Lower leg skin (tissue), 4 donors: ENCODE measurements around the gene XAB2. TPM values are rescaled to one million over a fixed set of nuclear protein-coding genes. Genes with fewer than 3 reads are reported as not detected.

Source experiments
- DNase-seq, 2 donors: peaks; one replicate each; pipeline ENCODE4 v3.0.0-alpha.2; 2019; ENCODE audit warnings: low spot score in 2 of 2
- H3K4me3 ChIP-seq: fragments of 200-600 bp; sonication (generic); 2 replicates; pipeline ENCODE4 v1.5.1; 2017; ENCODE audit warnings: mild to moderate bottlenecking, low read depth; ENCODE audit not compliant: poor library complexity, severe bottlenecking
- POLR2A ChIP-seq, 2 donors: fragments of 450-650 bp; IDR thresholded peaks; one replicate each; pipeline ENCODE4 v1.6.1; 2016 to 2017; ENCODE audit warnings: antibody characterized with exemption in 2 of 2, mild to moderate bottlenecking in 1 of 2, moderate library complexity in 1 of 2
- WGBS, 2 donors: methylation state at CpG; one replicate each; pipeline ENCODE4 v1.1.5; 2018; 5-methylcytosine and 5-hydroxymethylcytosine counted together
- intact Hi-C: fragments of 100-400 bp; cut with DNase I; formaldehyde crosslinking; loops from one replicate; pipeline ENCODE4 v1.15.0; 2023; ENCODE audit warnings: low total_unique reads
- total RNA-seq, 4 donors: library from RNA; depleted of rRNA; stranded (reverse); fragments of >200 nt; gene quantifications; one replicate each; pipeline ENCODE4 v1.1.0, GENCODE V29; 2016
- TF ChIP-seq, protein P1 (sequence below), 3 donors: fragments of 450-650 bp; IDR thresholded peaks; one replicate each; pipeline ENCODE4 v1.5.1; 2016; ENCODE audit warnings: antibody characterized with exemption in 3 of 3, mild to moderate bottlenecking in 3 of 3, moderate library complexity in 2 of 3

Gene XAB2
- 10 to 100 TPM; 55.9 to 99.1 (median 67.7) TPM for total RNA-seq

- 1% methylated on average over 40 of the region's 40 CpGs for WGBS, 2 donors
- intact Hi-C loops, result no loop called here
- peak in 1 of 2 donors; percentile 25 for TF ChIP-seq POLR2A (IDR thresholded peaks at IDR 0.05)
- TF ChIP-seq, protein P1, sequence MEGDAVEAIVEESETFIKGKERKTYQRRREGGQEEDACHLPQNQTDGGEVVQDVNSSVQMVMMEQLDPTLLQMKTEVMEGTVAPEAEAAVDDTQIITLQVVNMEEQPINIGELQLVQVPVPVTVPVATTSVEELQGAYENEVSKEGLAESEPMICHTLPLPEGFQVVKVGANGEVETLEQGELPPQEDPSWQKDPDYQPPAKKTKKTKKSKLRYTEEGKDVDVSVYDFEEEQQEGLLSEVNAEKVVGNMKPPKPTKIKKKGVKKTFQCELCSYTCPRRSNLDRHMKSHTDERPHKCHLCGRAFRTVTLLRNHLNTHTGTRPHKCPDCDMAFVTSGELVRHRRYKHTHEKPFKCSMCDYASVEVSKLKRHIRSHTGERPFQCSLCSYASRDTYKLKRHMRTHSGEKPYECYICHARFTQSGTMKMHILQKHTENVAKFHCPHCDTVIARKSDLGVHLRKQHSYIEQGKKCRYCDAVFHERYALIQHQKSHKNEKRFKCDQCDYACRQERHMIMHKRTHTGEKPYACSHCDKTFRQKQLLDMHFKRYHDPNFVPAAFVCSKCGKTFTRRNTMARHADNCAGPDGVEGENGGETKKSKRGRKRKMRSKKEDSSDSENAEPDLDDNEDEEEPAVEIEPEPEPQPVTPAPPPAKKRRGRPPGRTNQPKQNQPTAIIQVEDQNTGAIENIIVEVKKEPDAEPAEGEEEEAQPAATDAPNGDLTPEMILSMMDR (IDR thresholded peaks at IDR 0.05), result no peak
- peak within 1 kb of the TSS; percentile 99 for H3K4me3 ChIP-seq
- peak; percentile 98 to 99 for DNase-seq
Observed at GRCh38 chr19:7629347-7630054, at the start of gene XAB2, which contains the start of gene PET100. Gene XAB2 (minus strand): TSS chr19:7629545. CDS start chr19:7629527, 18 bp downstream. Gene PET100 (plus strand): TSS chr19:7629793. CDS start chr19:7629834, 41 bp downstream.

DNA sequence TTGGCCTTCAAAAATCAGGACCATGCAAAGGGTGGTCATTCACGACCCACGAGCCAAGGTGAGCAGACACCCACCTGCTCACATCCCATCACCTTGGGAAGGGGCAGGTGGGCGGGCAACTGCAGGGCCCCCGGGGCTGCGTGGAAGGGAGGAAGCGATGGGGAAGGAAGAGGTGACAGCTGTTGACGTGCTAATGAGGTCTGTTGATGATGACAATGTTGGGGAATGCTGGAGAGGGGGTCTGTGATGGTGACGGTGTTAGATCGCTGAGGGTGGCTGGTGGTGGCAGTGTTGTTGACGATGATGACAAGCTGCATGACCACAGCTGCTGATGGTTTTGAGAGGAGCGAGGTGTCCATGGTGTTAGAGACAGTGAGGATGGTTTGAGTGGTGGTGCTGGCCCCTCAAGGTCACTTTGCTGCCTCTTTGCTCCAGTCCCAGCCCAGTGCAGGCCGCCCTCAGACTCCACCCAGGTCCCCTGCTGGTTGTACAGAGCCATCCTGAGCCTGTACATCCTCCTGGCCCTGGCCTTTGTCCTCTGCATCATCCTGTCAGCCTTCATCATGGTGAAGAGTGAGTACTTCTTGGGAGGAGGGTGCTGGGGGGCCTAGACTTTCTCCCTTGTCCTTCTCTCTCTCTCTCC, 48.4 kb upstream of the XAB2 start:
- intact Hi-C loops, result no loop called here
- TF ChIP-seq, protein P1 (IDR thresholded peaks at IDR 0.05), result no peak
- no peak for TF ChIP-seq POLR2A (IDR thresholded peaks at IDR 0.05)
- DNase-seq, result no peak
- 55 to 56% methylated on average over 12 of the region's 12 CpGs for WGBS, 2 donors
- H3K4me3 ChIP-seq, result no peak overlapping the region

GRCh38 chr19:7676854-7677253, 47.5 kb upstream of the XAB2 start, which contains the start of gene MCEMP1:
Gene MCEMP1 (plus strand): TSS chr19:7677090. CDS start chr19:7677121, 31 bp downstream.
- WGBS, 2 donors, result 34 to 35% methylated on average over 10 of the region's 10 CpGs
- peak in 1 of 2 donors; percentile 88 for DNase-seq
- H3K4me3 ChIP-seq, result no peak within 1 kb of the TSS
- intact Hi-C loops, result no loop called here
- TF ChIP-seq, protein P1 (IDR thresholded peaks at IDR 0.05), result no peak
- TF ChIP-seq POLR2A (IDR thresholded peaks at IDR 0.05), result no peak

DNA sequence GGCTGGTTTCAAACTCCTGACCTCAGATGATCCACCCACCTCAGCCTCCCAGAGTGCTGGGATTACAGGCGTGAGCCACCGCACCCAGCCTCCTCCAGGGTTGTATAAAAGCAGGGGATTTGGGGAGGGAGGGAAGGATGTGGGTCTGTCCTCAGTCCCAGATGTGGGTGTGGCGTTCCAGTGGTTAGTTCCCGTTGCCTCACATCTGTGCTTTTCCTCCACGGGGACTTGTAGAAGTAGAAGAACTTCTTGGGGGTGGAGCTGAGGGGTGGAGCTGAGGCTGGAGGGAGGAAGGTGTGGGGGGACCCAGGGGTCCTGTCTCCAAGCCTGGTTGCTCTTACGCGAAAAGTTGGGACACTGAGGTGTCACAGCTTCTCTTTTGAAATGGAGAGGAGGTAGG, 47.0 kb upstream of the XAB2 start:
- no peak overlapping the region for H3K4me3 ChIP-seq
- intact Hi-C loops, result no loop called here
- WGBS, 2 donors, result 33% methylated on average over 7 of the region's 7 CpGs
- peak in 1 of 2 donors; percentile 38 for DNase-seq
- TF ChIP-seq, protein P1 (IDR thresholded peaks at IDR 0.05), result no peak
- TF ChIP-seq POLR2A (IDR thresholded peaks at IDR 0.05), result no peak

GRCh38 chr19:7674010-7675005, 45.0 kb upstream of the XAB2 start:
- 49 to 50% methylated on average over 20 to 21 of the region's 21 CpGs for WGBS, 2 donors
- TF ChIP-seq, protein P1 (IDR thresholded peaks at IDR 0.05), result no peak
- TF ChIP-seq POLR2A (IDR thresholded peaks at IDR 0.05), result no peak
- no peak overlapping the region for H3K4me3 ChIP-seq
- DNase-seq, result peak; percentile 83 to 94
- intact Hi-C loops, result no loop called here
